ENCODE results near the gene STXBP2. TPM values are rescaled to one million over a fixed set of nuclear protein-coding genes. Genes with fewer than 3 reads are reported as not detected.

Gene STXBP2
- total RNA-seq = 10 to 100 TPM; 75.2 to 83.0 TPM

DNA sequence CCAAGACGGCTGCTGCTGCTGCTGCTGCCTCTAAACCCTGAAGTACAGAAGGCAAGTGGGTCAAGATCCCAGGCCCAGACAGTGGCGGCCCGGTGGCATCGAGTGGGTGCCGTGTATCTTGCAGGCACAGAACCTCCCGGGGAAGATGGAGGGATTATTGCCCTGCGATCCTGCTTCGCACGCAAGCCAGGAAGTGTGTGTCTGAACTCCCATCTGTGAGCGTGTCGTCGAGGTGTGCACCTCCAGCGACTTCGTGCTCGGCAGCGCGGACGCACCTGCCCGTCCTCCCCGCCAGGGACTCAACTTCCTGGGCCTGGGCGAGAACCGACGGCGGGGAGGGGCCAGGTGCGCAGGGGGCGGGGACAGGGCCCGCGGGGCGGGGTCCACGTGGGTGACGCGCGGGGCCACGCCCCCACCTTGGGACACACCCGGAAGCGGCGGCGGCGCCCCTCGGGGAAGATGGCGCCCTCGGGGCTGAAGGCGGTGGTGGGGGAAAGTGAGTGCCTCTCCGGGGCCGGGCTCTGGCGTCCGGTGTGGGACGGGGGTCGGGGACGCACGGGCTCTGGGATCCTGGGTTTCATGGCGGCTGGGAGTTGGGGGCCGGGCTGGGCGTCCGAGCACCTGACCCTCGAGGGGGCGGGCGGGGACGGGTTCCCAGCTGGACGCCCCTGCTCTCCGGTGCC lies at the start of gene STXBP2:
TSS of gene STXBP2 (plus strand) at position 420 of the 683 bp plus-strand sequence. CDS start at position 460, 40 bp downstream.
- Mint-ChIP-seq H3K4me3 (peak within 1 kb of the TSS; percentile 78), H3K27ac (peak within 1 kb of the TSS; percentile 86), H3K36me3 (ENCODE audit: low read depth) (peaks cover 19% of the 10 kb centered on the region), H3K27me3 (no peaks in the 10 kb centered on the region), H3K4me1 (peaks cover 22% of the 10 kb centered on the region), H3K9me3 (ENCODE audit: low read depth) (peaks cover 7% of the 10 kb centered on the region)
- ChIA-PET CTCF (interaction anchor here (1.1 to 2.1 kb wide), 5 partner anchors 15 to 76 kb away, joined by 3 to 11 read pairs (median 7); partner anchors contain the start of gene TRAPPC5), POLR2A (no interaction called here)
- DNase-seq (peak; percentile 96), ATAC-seq (peak; percentile 97)
- intact Hi-C loops (cut with DNase I, micrococcal nuclease) = loop anchor here (1.0 to 2.0 kb wide), 6 partner anchors 8 to 283 kb away; partner anchors contain the start of genes PET100 (in 2 of the 2), XAB2 (in 2 of the 2), EVI5L (in 1 of the 2) and PNPLA6 (in 1 of the 2)

DNA sequence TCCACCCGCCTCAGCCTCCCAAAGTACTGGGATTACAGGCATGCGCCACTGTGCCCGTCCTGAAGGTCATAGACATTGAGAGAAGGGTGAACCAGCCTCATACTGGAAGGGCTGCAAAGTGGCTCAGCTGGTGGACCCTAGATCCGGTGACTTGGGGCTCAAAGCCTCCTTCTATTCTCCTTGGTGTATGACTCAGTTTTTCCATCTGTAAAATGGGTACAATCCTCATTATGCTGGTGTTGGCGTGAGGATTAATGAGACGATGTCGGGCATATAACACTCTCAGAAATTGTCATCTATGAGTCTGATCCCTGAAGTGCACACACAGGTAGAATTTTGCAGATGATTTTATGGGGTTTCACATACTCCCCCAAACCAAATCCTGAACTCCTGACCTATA lies 47.1 kb upstream of the STXBP2 start:
- no peak overlapping the region for H3K27ac Mint-ChIP-seq

DNA sequence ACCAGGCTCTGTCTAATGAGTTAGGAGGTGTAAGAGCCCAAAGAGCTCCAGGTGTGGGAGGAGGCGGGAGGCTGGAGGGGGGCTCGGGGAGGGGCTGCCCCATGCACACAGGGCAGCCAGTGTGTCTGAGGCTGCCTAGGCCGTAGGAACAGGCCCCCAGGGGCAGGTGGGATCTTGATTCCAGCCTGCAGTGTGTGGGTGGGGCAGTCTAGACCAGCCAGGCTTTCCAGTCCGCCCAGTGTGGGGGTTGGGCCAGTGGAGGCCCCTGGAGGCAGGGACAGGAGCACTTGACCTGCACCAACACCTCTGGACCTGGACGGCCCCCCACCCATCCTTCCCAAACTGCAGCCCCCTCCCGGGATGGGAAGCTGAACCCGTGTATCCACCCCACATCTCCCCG lies 46.7 kb upstream of the STXBP2 start:
- H3K4me1 Mint-ChIP-seq = peaks cover 2% of the 10 kb centered on the region
- no peak for ATAC-seq
- intact Hi-C loops (cut with DNase I, micrococcal nuclease) = no loop called here
- H3K27ac Mint-ChIP-seq = no peak overlapping the region
- peaks cover 18% of the 10 kb centered on the region for H3K27me3 Mint-ChIP-seq
- H3K36me3 Mint-ChIP-seq (ENCODE audit: low read depth) = no peaks in the 10 kb centered on the region
- no peaks in the 10 kb centered on the region for H3K9me3 Mint-ChIP-seq (ENCODE audit: low read depth)
- no peak overlapping the region for H3K4me3 Mint-ChIP-seq
- ChIA-PET CTCF (no interaction called here), POLR2A (no interaction called here)
- no peak for DNase-seq

More for the DNA sequence above, 47.1 kb upstream of the STXBP2 start:
- CTCF ChIA-PET = interaction anchor here (0.6 kb wide), 1 partner anchor 504 kb away, joined by 3 read pairs; no protein-coding TSS in a partner anchor
- Mint-ChIP-seq H3K9me3 (ENCODE audit: low read depth) (no peaks in the 10 kb centered on the region), H3K4me1 (no peaks in the 10 kb centered on the region), H3K27me3 (peaks cover 15% of the 10 kb centered on the region), H3K4me3 (no peak overlapping the region), H3K36me3 (ENCODE audit: low read depth) (no peaks in the 10 kb centered on the region)
- intact Hi-C loops (cut with DNase I, micrococcal nuclease) = no loop called here
- DNase-seq (no peak), ATAC-seq (no peak)
- POLR2A ChIA-PET = no interaction called here

DNA sequence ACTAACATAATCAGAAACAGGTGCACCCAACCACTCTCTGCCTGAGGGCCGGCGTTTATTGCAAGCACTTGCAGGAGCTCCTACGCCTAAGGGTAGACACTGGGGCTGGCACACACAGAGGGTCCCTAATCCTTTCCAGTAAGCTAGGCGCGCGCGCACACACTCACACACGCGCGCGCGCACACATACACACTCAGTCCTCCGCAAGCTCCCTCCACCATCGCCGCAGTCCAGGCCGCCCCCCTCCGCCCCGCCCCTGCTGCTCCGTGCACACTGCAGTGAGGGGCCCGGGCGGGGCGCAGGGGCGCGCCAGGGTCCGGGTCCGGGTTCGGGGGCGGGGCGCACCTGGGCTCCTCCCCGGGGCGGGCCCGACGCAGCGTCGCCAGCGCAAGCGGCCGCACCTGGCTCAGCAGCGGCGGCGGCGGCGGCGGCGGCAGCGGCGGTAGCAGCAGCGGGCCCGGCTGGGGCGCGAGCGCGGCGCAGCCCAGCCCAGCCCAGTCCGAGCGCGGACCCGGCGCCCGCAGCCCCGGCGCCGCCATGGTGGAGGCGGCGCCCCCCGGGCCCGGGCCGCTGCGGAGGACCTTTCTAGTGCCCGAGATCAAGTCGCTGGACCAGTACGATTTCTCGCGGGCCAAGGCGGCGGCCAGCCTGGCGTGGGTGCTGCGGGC lies 41.3 kb upstream of the STXBP2 start, which contains the start of gene CAMSAP3:
TSS of gene CAMSAP3 (plus strand) at position 398 of the 668 bp plus-strand sequence. CDS start at position 538, 140 bp downstream.
- ATAC-seq (peak; percentile 93), DNase-seq (peak; percentile 68)
- Mint-ChIP-seq H3K36me3 (ENCODE audit: low read depth) (no peaks in the 10 kb centered on the region), H3K9me3 (ENCODE audit: low read depth) (no peaks in the 10 kb centered on the region), H3K27me3 (peaks cover 34% of the 10 kb centered on the region), H3K4me3 (peak within 1 kb of the TSS; percentile 52), H3K27ac (no peak within 1 kb of the TSS), H3K4me1 (peaks cover 3% of the 10 kb centered on the region)
- ChIA-PET CTCF (interaction anchor here (1.2 kb wide), 1 partner anchor 27 kb away, joined by 5 read pairs; no protein-coding TSS in a partner anchor), POLR2A (no interaction called here)
- intact Hi-C loops (cut with DNase I, micrococcal nuclease) = loop anchor here in 1 of 2 experiments (1.0 kb wide), 1 partner anchor 27 kb away; no protein-coding TSS in a partner anchor

DNA sequence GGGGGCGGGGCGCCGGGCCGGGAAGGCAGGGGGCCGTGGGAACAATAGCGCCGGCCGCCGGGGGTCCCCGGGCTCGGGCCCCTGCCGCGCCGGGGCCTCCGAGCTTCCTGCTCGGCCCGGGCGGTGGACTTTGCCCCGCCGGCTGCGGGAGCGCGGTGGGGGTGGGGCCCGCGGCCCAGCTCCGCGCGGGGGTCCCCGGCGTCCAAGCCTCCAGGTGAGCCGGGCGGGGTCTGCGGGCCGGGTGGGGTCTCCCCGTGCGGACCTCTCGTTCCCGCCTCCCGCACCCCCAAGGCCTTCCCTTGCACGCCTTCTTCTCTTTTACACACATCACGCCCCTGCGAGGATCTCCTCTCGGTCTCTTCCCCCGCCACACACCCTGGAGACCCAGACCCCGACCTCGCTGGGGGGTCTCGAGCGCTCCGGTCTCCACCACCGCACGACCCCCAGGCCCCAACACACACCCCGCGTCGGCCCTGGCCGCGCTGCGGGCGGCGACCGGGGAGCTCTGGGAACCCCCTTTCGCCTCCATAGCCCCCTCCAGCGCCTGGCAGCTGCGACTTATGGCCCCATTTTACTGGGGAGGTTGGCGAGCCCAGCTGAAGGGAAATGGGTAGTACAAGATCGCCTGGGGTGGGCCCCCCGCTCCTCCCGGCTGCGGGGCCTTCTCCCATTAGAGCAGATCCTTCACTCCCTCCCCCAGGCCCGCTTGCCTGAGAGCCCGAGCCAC lies 40.5 kb upstream of the STXBP2 start:
- DNase-seq (no peak), ATAC-seq (no peak)
- ChIA-PET POLR2A (no interaction called here), CTCF (interaction anchor here (0.5 to 1.4 kb wide), 3 partner anchors 11 to 231 kb away, joined by 3 to 5 read pairs (median 4); no protein-coding TSS in a partner anchor)
- H3K27me3 Mint-ChIP-seq = peaks cover 34% of the 10 kb centered on the region
- H3K4me3 Mint-ChIP-seq = peak overlapping the region; percentile 35
- peaks cover 3% of the 10 kb centered on the region for H3K4me1 Mint-ChIP-seq
- no peaks in the 10 kb centered on the region for H3K9me3 Mint-ChIP-seq (ENCODE audit: low read depth)
- H3K36me3 Mint-ChIP-seq (ENCODE audit: low read depth) = no peaks in the 10 kb centered on the region
- H3K27ac Mint-ChIP-seq = no peak overlapping the region
- intact Hi-C loops (cut with DNase I, micrococcal nuclease) = no loop called here

DNA sequence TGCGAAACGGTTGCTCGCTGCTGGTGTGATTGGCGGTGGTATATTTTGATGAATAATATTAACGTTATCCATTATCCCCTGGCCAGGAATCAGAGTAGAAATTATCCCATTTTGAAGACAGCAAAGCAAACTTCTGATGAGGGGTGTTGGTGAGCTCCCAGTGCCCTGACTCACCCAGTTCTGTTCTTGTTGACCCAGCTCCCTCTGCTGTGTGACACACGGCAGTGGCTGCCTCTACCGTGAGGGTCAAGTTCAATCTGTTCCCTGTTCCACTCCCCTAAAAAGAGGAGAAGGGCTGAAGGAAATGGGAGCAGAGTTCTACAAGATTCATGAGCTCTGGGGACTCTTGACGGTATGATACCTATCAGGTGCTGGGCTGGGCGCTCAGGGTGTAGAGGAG lies 39.2 kb upstream of the STXBP2 start:
- peaks cover 3% of the 10 kb centered on the region for H3K4me1 Mint-ChIP-seq
- H3K36me3 Mint-ChIP-seq (ENCODE audit: low read depth) = no peaks in the 10 kb centered on the region
- H3K27me3 Mint-ChIP-seq = peaks cover 38% of the 10 kb centered on the region
- no peak for DNase-seq
- ATAC-seq = no peak
- intact Hi-C loops (cut with DNase I, micrococcal nuclease) = no loop called here
- H3K27ac Mint-ChIP-seq = no peak overlapping the region
- POLR2A ChIA-PET = no interaction called here
- H3K4me3 Mint-ChIP-seq = no peak overlapping the region
- CTCF ChIA-PET = interaction anchor here (0.9 to 1.4 kb wide), 4 partner anchors 9 to 83 kb away, joined by 3 to 4 read pairs (median 4); partner anchors contain the start of gene TRAPPC5
- H3K9me3 Mint-ChIP-seq (ENCODE audit: low read depth) = no peaks in the 10 kb centered on the region

DNA sequence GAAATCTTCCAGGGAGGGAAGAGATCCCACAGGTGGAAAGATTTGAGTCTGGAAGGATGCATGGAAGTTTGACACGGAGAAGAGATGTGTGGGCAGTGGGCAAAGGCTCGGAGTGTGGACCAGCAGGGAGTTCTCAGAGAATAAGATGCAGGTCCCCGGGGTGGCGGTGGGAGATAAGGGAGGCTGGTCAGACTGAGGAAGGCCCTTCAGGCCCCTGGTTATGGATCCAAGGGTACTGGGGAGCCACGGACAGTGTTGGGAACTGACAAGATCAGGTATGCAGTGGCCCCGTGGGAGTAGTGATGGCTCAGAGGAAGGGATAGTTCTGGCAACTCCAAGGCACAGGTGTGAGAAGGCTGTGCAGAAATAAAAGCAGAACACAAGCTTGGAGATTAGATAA lies 38.7 kb upstream of the STXBP2 start:
- Mint-ChIP-seq H3K4me1 (peaks cover 3% of the 10 kb centered on the region), H3K36me3 (ENCODE audit: low read depth) (no peaks in the 10 kb centered on the region), H3K27ac (no peak overlapping the region), H3K4me3 (no peak overlapping the region), H3K9me3 (ENCODE audit: low read depth) (no peaks in the 10 kb centered on the region), H3K27me3 (peaks cover 38% of the 10 kb centered on the region)
- ATAC-seq (no peak), DNase-seq (no peak)
- ChIA-PET CTCF (interaction anchor here (0.9 to 1.3 kb wide), 2 partner anchors 30 to 83 kb away, joined by 3 to 4 read pairs; partner anchors contain the start of gene TRAPPC5), POLR2A (no interaction called here)
- intact Hi-C loops (cut with DNase I, micrococcal nuclease) = no loop called here

DNA sequence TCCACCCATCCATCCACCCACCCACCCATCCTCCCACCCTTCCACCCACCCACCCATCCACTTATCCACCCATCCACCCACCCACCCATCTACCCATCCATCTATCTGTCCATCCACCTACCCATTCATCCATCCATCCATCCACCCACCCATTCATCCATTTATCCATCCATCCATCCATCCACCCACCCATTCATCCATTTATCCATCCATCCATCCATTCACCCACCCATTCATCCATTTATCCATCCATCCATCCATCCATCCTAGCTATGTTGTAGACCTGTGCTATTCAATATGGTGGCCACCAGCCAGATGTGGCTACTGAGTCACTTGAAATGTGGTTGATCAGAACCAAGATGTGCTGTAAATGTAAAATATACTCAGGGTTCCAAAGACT lies 36.2 kb upstream of the STXBP2 start:
- ATAC-seq (no peak), DNase-seq (no peak)
- CTCF ChIA-PET = no interaction called here
- Mint-ChIP-seq H3K4me1 (no peaks in the 10 kb centered on the region), H3K27me3 (peaks cover 27% of the 10 kb centered on the region), H3K4me3 (no peak overlapping the region), H3K9me3 (ENCODE audit: low read depth) (no peaks in the 10 kb centered on the region), H3K27ac (no peak overlapping the region), H3K36me3 (ENCODE audit: low read depth) (no peaks in the 10 kb centered on the region)
- POLR2A ChIA-PET = no interaction called here
- intact Hi-C loops (cut with DNase I, micrococcal nuclease) = no loop called here

DNA sequence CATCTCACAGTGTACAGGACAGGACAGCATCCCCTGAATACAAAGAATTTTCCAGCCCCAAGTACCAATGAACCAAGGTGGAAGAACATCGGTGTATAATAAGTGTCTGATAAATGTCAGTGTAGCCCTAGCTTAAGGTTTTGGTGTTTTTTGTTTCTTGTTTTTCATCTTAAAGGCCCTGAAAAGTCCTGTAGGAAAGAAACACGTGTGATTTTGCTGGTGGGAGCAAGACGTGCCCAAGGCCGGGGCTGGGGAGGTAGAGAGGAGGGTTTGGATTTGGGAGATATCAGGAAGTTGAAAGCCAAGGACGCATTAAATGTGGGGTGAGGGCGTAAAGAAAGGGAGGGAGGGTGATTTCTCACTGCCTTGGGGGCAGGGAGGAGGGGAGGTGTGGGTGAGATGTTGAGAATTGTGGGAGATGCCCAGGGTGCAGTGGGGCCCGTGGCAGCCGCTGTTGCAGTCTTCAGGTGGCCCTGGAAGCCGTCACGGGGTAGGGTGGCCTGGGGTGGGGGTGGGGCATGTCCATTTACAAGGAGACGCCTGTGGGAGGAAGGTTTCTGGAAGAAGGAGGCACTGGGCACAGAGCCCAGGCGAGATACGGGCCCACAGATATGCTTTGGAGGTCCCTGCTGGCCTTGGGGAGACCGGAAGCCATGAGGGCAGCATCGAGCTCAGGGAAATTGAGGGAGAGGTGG lies 34.5 kb upstream of the STXBP2 start:
- Mint-ChIP-seq H3K36me3 (ENCODE audit: low read depth) (no peaks in the 10 kb centered on the region), H3K27ac (no peak overlapping the region), H3K4me3 (no peak overlapping the region), H3K4me1 (no peaks in the 10 kb centered on the region), H3K27me3 (peaks cover 22% of the 10 kb centered on the region), H3K9me3 (ENCODE audit: low read depth) (no peaks in the 10 kb centered on the region)
- POLR2A ChIA-PET = no interaction called here
- DNase-seq (no peak), ATAC-seq (no peak)
- intact Hi-C loops (cut with DNase I, micrococcal nuclease) = no loop called here
- CTCF ChIA-PET = no interaction called here

DNA sequence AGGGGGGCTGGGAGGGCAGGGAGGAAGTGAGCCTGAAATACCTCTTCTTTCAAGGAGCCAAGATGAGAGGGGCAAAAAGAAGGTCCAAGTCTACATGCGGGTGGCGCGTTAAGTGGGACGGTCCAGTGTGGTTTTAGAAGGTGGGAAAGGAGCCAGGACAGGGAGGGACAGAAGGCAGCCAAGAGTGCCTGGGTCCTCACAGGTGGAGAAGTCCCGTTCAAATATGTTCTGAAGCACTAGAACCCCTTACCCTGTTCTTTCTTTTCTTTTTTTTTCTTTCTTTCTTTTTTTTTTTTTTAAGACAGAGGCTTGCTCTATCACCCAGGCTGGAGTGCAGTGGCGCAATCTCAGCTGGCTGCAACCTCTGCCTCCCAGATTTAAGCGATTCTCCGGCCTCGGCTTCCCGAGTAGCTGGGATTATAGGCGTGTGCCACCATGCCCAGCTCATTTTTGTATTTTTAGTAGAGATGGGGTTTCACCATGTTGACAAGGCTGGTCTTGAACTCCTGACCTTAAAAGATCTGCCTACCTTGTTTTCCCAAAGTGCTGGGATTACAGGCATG lies 33.9 kb upstream of the STXBP2 start:
- Mint-ChIP-seq H3K4me3 (no peak overlapping the region), H3K9me3 (ENCODE audit: low read depth) (no peaks in the 10 kb centered on the region), H3K36me3 (ENCODE audit: low read depth) (no peaks in the 10 kb centered on the region), H3K27me3 (peaks cover 16% of the 10 kb centered on the region), H3K4me1 (no peaks in the 10 kb centered on the region), H3K27ac (no peak overlapping the region)
- POLR2A ChIA-PET = no interaction called here
- intact Hi-C loops (cut with DNase I, micrococcal nuclease) = no loop called here
- ATAC-seq = no peak
- CTCF ChIA-PET = no interaction called here
- no peak for DNase-seq
